Activated CD4-positive, alpha-beta T cell treated with anti-CD3 and anti-CD28 coated beads for 1 hour (primary cell): ENCODE data around the gene ETV7.

ENCODE experiments used
- DNase-seq: peaks from one replicate; pipeline ENCODE4 v3.0.0-alpha.2; 2020

Gene ETV7

GRCh38 chr6:36318690-36319435 is 68.6 kb downstream of the ETV7 start:
- DNase-seq: no peak

GRCh38 chr6:36317623-36318022 is 69.8 kb downstream of the ETV7 start:
- DNase-seq: no peak
